Astrocyte of the spinal cord (primary cell): Measurements from ENCODE around the gene MCM3.

ENCODE experiments used
- DNase-seq: peaks from one replicate; pipeline ENCODE4 v3.0.0; 2011; ENCODE audit warnings: low read depth, low spot score
- H3K4me3 ChIP-seq: 2 replicates; pipeline ENCODE4 v1.5.1; 2011; ENCODE audit warnings: low read depth, mild to moderate bottlenecking, low read length, moderate library complexity
- in situ Hi-C: cut with HindIII; loops from 2 replicates; pipeline ENCODE4 v1.10.0; 2017; ENCODE audit warnings: low sequenced_read_pairs
- TF ChIP-seq, protein P1 (sequence below): IDR thresholded peaks from 2 replicates; pipeline ENCODE4 v1.5.1; 2012; ENCODE audit warnings: low read depth, mild to moderate bottlenecking, low read length, inconsistent platforms

The MCM3 gene

DNA sequence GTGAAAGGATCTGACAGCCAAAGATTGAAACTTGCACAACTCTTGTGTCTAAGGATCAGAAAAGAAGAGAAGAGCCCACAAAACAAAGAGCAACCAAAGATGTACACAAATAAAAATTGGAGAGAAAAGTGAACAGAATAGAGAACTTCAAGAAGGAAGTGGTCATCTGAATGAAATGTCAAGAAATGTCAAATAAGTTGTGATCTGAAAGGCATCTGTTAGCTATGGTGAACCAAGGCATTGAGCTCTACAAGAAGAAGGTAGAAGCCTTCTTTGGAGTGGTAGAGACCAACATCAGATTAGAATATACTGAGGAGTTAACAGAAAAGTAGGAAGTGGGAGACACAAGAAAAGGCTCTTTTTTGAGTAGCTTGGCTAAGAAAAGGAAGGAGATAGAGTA lies 68.8 kb downstream of the MCM3 start:
- TF ChIP-seq, protein P1, sequence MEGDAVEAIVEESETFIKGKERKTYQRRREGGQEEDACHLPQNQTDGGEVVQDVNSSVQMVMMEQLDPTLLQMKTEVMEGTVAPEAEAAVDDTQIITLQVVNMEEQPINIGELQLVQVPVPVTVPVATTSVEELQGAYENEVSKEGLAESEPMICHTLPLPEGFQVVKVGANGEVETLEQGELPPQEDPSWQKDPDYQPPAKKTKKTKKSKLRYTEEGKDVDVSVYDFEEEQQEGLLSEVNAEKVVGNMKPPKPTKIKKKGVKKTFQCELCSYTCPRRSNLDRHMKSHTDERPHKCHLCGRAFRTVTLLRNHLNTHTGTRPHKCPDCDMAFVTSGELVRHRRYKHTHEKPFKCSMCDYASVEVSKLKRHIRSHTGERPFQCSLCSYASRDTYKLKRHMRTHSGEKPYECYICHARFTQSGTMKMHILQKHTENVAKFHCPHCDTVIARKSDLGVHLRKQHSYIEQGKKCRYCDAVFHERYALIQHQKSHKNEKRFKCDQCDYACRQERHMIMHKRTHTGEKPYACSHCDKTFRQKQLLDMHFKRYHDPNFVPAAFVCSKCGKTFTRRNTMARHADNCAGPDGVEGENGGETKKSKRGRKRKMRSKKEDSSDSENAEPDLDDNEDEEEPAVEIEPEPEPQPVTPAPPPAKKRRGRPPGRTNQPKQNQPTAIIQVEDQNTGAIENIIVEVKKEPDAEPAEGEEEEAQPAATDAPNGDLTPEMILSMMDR = no peak
- in situ Hi-C loops = no loop called here
- H3K4me3 ChIP-seq = no peak overlapping the region
- DNase-seq = no peak
